SK-N-SH treated with all-trans-retinoic acid at 6 μM for 48 hours (cell line): ENCODE measurements around the gene SGSM1.

Source experiments
- ATAC-seq: fragments of 200-7000 bp; cut with Tn5 transposase; 3 replicates; pipeline ENCODE4 v1.9.1; 2020; ENCODE audit warnings: mild to moderate bottlenecking, moderate library complexity
- ARNTL ChIP-seq: fragments of 450-650 bp; formaldehyde crosslinking; IDR thresholded peaks from 2 replicates; pipeline ENCODE4 v1.5.0; 2020; ENCODE audit warnings: low read depth, mild to moderate bottlenecking, moderate library complexity, borderline replicate concordance
- CREB5 ChIP-seq: fragments of 250-450 bp; sonication (Bioruptor Pico); IDR thresholded peaks from 2 replicates; pipeline ENCODE4 v1.5.1; 2020; ENCODE audit warnings: low read depth, mild to moderate bottlenecking, moderate library complexity
- CSDC2 ChIP-seq: fragments of 250-450 bp; sonication (Bioruptor Pico); IDR thresholded peaks from 2 replicates; pipeline ENCODE4 v1.5.0; 2020; ENCODE audit warnings: mild to moderate bottlenecking, moderate library complexity
- CSRNP3 ChIP-seq: fragments of 250-450 bp; sonication (Bioruptor Pico); IDR thresholded peaks from 2 replicates; pipeline ENCODE4 v1.5.1; 2021; ENCODE audit warnings: mild to moderate bottlenecking, moderate library complexity
- GLIS3 ChIP-seq: fragments of 250-450 bp; sonication (Bioruptor Pico); IDR thresholded peaks from 2 replicates; pipeline ENCODE4 v1.5.0; 2020; ENCODE audit warnings: mild to moderate bottlenecking, moderate library complexity
- ISL1 ChIP-seq: fragments of 250-450 bp; sonication (Bioruptor Pico); IDR thresholded peaks from 2 replicates; pipeline ENCODE4 v2.1.2; 2022; ENCODE audit warnings: mild to moderate bottlenecking, moderate library complexity
- OSR1 ChIP-seq: fragments of 250-450 bp; sonication (Bioruptor Pico); IDR thresholded peaks from 2 replicates; pipeline ENCODE4 v1.8.0; 2022; ENCODE audit warnings: moderate library complexity, mild to moderate bottlenecking, inconsistent platforms
- PATZ1 ChIP-seq: fragments of 250-450 bp; sonication (Bioruptor Pico); IDR thresholded peaks from 2 replicates; pipeline ENCODE4 v1.8.0; 2020; ENCODE audit warnings: mild to moderate bottlenecking, moderate library complexity, borderline replicate concordance
- POU6F1 ChIP-seq: fragments of 250-450 bp; sonication (Bioruptor Pico); IDR thresholded peaks from 2 replicates; pipeline ENCODE4 v1.8.0; 2021; ENCODE audit warnings: low read depth, mild to moderate bottlenecking, moderate library complexity, borderline replicate concordance
- PPARA ChIP-seq: fragments of 250-450 bp; sonication (Bioruptor Pico); IDR thresholded peaks from 2 replicates; pipeline ENCODE4 v1.5.0; 2020; ENCODE audit warnings: mild to moderate bottlenecking, borderline replicate concordance
- RARB ChIP-seq: fragments of 250-450 bp; sonication (Bioruptor Pico); IDR thresholded peaks from 2 replicates; pipeline ENCODE4 v1.8.0; 2021; ENCODE audit warnings: mild to moderate bottlenecking, moderate library complexity
- SNAI2 ChIP-seq: fragments of 250-450 bp; sonication (Bioruptor Pico); IDR thresholded peaks from 2 replicates; pipeline ENCODE4 v1.5.0; 2020; ENCODE audit warnings: mild to moderate bottlenecking, moderate library complexity
- TSHZ2 ChIP-seq: fragments of 250-450 bp; sonication (Bioruptor Pico); IDR thresholded peaks from 2 replicates; pipeline ENCODE4 v1.5.0; 2020; ENCODE audit warnings: mild to moderate bottlenecking, moderate library complexity
- ZC3H10 ChIP-seq: fragments of 250-450 bp; sonication (Bioruptor Pico); IDR thresholded peaks from 2 replicates; pipeline ENCODE4 v1.5.1; 2021; ENCODE audit warnings: mild to moderate bottlenecking, moderate library complexity
- ZFP3 ChIP-seq: fragments of 250-450 bp; sonication (Bioruptor Pico); IDR thresholded peaks from 2 replicates; pipeline ENCODE4 v1.5.0; 2020; ENCODE audit warnings: mild to moderate bottlenecking, moderate library complexity
- ZFP30 ChIP-seq: fragments of 450-650 bp; formaldehyde crosslinking; IDR thresholded peaks from 2 replicates; pipeline ENCODE4 v1.5.0; 2022; ENCODE audit warnings: mild to moderate bottlenecking, moderate library complexity
- ZNF565 ChIP-seq: fragments of 450-650 bp; formaldehyde crosslinking; conservative IDR thresholded peaks from 2 replicates; pipeline ENCODE4 v1.5.0; 2020; ENCODE audit warnings: low read depth, mild to moderate bottlenecking, moderate library complexity
- ZNF70 ChIP-seq: fragments of 450-650 bp; formaldehyde crosslinking; IDR thresholded peaks from 2 replicates; pipeline ENCODE4 v1.5.0; 2020; ENCODE audit warnings: mild to moderate bottlenecking, moderate library complexity
- ZNF8 ChIP-seq: fragments of 450-650 bp; formaldehyde crosslinking; IDR thresholded peaks from 2 replicates; pipeline ENCODE4 v1.5.0; 2020; ENCODE audit warnings: mild to moderate bottlenecking, moderate library complexity

The SGSM1 gene

GRCh38 chr22:24926428-24926725 is 120.4 kb downstream of the SGSM1 start:
- no peak for ATAC-seq

GRCh38 chr22:24926849-24927579 is 121.0 kb downstream of the SGSM1 start:
- no peak; the same call in 2 of the 3 replicates for ATAC-seq
- no peak for TF ChIP-seq POU6F1 (CRISPR knock-in tag)
- TF ChIP-seq ZNF565: no peak
- no peak for TF ChIP-seq RARB (CRISPR knock-in tag)
- no peak for TF ChIP-seq ZFP3 (CRISPR knock-in tag)
- TF ChIP-seq GLIS3: no peak
- TF ChIP-seq ZFP30 (CRISPR knock-in tag): no peak
- no peak for TF ChIP-seq ZNF70 (CRISPR knock-in tag)
- no peak for TF ChIP-seq PPARA (CRISPR knock-in tag)
- TF ChIP-seq SNAI2 (CRISPR knock-in tag): no peak
- no peak for TF ChIP-seq ISL1 (CRISPR knock-in tag)
- no peak for TF ChIP-seq ZNF8 (CRISPR knock-in tag)
- TF ChIP-seq OSR1: no peak
- TF ChIP-seq ARNTL: no peak
- no peak for TF ChIP-seq CSDC2
- no peak for TF ChIP-seq PATZ1
- TF ChIP-seq ZC3H10 (CRISPR knock-in tag): no peak

More at GRCh38 chr22:24926428-24926725, 120.4 kb downstream of the SGSM1 start:
- TF ChIP-seq CSRNP3 (CRISPR knock-in tag): no peak
- TF ChIP-seq SNAI2 (CRISPR knock-in tag): no peak
- no peak for TF ChIP-seq TSHZ2
- TF ChIP-seq ZNF565: no peak

GRCh38 chr22:24928322-24928721 is 122.3 kb downstream of the SGSM1 start:
- no peak for ATAC-seq
- TF ChIP-seq ZFP30 (CRISPR knock-in tag): no peak
- no peak for TF ChIP-seq ARNTL
- TF ChIP-seq CSDC2: no peak
- TF ChIP-seq ISL1 (CRISPR knock-in tag): no peak
- TF ChIP-seq ZNF70 (CRISPR knock-in tag): no peak
- no peak for TF ChIP-seq PATZ1
- no peak for TF ChIP-seq PPARA (CRISPR knock-in tag)
- TF ChIP-seq OSR1: no peak
- no peak for TF ChIP-seq ZNF565
- no peak for TF ChIP-seq ZC3H10 (CRISPR knock-in tag)
- no peak for TF ChIP-seq POU6F1 (CRISPR knock-in tag)
- TF ChIP-seq TSHZ2: no peak
- TF ChIP-seq CREB5 (CRISPR knock-in tag): no peak
